SU-DHL-6 (cell line): Measurements from ENCODE around the gene CNTN5.

Experiments used
- H2AFZ ChIP-seq: fragments of 200-600 bp; sonication (generic); 2 replicates; pipeline ENCODE4 v1.6.1; 2014; ENCODE audit warnings: low read depth, mild to moderate bottlenecking, moderate library complexity, mixed read lengths, antibody characterized with exemption, low read length; ENCODE audit not compliant: severe bottlenecking
- H3F3A ChIP-seq: fragments of 200-600 bp; shearing (Covaris generic); 2 replicates; pipeline ENCODE4 v1.6.0; 2016; ENCODE audit warnings: antibody characterized with exemption, mild to moderate bottlenecking; ENCODE audit not compliant: insufficient read depth
- H3K27ac ChIP-seq: fragments of 200-600 bp; sonication (generic); 2 replicates; pipeline ENCODE4 v1.5.1; 2016; ENCODE audit warnings: low read depth, mild to moderate bottlenecking, low read length, moderate library complexity, mixed read lengths
- H3K27me3 ChIP-seq: fragments of 200-600 bp; sonication (generic), shearing (Covaris generic); 2 replicates; pipeline ENCODE4 v1.6.0; 2014; ENCODE audit warnings: mild to moderate bottlenecking, low read length
- H3K36me3 ChIP-seq: fragments of 200-600 bp; sonication (generic); 2 replicates; pipeline ENCODE4 v1.6.1; 2014; ENCODE audit warnings: mild to moderate bottlenecking, low read length, mixed read lengths
- H3K4me2 ChIP-seq: fragments of 300-600, 200-600 bp; shearing (Covaris generic), sonication (generic); 2 replicates; pipeline ENCODE4 v1.6.0; 2014; ENCODE audit warnings: low read length, low read depth, mild to moderate bottlenecking; ENCODE audit not compliant: poor library complexity, severe bottlenecking
- H3K4me3 ChIP-seq: fragments of 200-600 bp; sonication (generic); 2 replicates; pipeline ENCODE4 v1.5.1; 2014; ENCODE audit warnings: antibody characterized with exemption, low read length, mild to moderate bottlenecking, mixed read lengths; ENCODE audit not compliant: insufficient read depth, poor library complexity, severe bottlenecking
- H3K79me2 ChIP-seq: fragments of 200-600 bp; sonication (generic); 2 replicates; pipeline ENCODE4 v1.6.1; 2014; ENCODE audit warnings: mild to moderate bottlenecking, low read length, moderate library complexity; ENCODE audit not compliant: insufficient read depth
- H3K9ac ChIP-seq: fragments of 200-600 bp; sonication (generic); 2 replicates; pipeline ENCODE4 v1.7.0; 2014; ENCODE audit warnings: mild to moderate bottlenecking, low read length
- H3K9me2 ChIP-seq: fragments of 200-600 bp; sonication (generic); replicated peaks from 2 replicates; pipeline ENCODE4 v1.6.1; 2014; ENCODE audit warnings: low read length; ENCODE audit not compliant: insufficient read depth
- H3K9me3 ChIP-seq: fragments of 200-600 bp; sonication (generic); 2 replicates; pipeline ENCODE4 v1.6.1; 2014; ENCODE audit warnings: low read length, mixed read lengths; ENCODE audit not compliant: insufficient read depth
- H4K20me1 ChIP-seq: fragments of 200-600 bp; sonication (generic); 2 replicates; pipeline ENCODE4 v1.6.1; 2014; ENCODE audit warnings: low read depth, mild to moderate bottlenecking, antibody characterized with exemption, low read length, moderate library complexity, mixed read lengths
- EZH2phosphoT487 ChIP-seq: fragments of 200-600 bp; sonication (generic), shearing (Covaris generic); conservative IDR thresholded peaks from 2 replicates; pipeline ENCODE4 v1.6.1; 2018; ENCODE audit warnings: mild to moderate bottlenecking, antibody characterized with exemption, low read length, moderate library complexity, mixed read lengths
- TF ChIP-seq, protein P1 (sequence below): fragments of 200-600 bp; sonication (generic); IDR thresholded peaks from one replicate; pipeline ENCODE4 v1.5.1; 2017; ENCODE audit warnings: antibody characterized with exemption, mild to moderate bottlenecking, low read length, moderate library complexity; ENCODE audit not compliant: insufficient read depth, poor library complexity, severe bottlenecking

The CNTN5 gene

DNA sequence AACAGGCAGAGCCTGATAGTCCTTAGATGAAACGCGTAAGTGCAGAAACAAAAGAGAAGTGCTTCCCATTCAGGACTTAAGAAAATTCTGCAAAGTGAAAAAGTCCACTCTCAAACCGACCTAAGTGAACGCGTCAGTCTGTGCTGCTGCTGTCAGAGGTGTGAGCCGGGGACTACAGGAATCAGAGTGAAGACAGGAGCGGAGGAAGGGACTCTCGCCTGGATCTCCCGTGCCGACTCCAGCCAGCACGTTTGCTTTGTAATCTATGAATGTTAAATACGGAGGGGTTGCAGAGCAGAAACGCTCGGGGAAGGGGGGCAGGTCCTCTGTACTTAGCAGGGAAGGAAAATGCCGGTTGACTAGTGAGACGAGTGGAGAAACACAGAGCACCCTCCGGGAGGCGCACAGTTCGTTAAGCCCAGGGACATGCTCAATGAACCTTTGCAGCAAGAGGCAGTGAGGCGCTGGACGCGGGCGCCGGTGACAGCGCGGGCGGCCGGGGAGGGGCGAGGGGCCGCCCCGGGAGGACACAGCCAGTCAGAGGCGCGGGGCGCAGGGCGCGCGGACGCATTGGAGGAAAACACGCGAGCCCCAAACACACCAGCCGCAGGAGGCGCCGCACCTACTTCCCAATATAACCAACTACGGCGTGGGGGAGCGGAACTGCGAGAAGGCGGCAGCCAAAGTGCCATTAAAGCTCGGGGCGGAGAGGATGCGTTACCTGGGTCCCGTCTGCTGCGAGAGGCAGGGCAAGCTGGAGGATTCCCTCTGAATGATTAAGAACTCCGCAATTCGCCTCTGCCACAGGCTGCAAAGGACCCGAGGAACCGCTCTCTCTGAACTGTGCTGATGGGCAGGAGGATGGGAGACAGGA is at the start of gene CNTN5:
Gene CNTN5, plus strand, starts transcription at position 598 of the 874 bp plus-strand sequence.
- H4K20me1 ChIP-seq: no peaks in the 10 kb centered on the region
- H3K4me3 ChIP-seq: no peak within 1 kb of the TSS
- H3K36me3 ChIP-seq: no peaks in the 10 kb centered on the region
- H3K9me2 ChIP-seq: no peaks in the 10 kb centered on the region
- H3K27me3 ChIP-seq: no peaks in the 10 kb centered on the region
- H2AFZ ChIP-seq: no peak within 1 kb of the TSS
- H3K4me2 ChIP-seq: no peak within 1 kb of the TSS
- H3K9ac ChIP-seq: no peak within 1 kb of the TSS
- H3F3A ChIP-seq: no peaks in the 10 kb centered on the region
- H3K79me2 ChIP-seq: no peaks in the 10 kb centered on the region
- H3K27ac ChIP-seq: no peak within 1 kb of the TSS
- no peaks in the 10 kb centered on the region for H3K9me3 ChIP-seq
- TF ChIP-seq, protein P1, sequence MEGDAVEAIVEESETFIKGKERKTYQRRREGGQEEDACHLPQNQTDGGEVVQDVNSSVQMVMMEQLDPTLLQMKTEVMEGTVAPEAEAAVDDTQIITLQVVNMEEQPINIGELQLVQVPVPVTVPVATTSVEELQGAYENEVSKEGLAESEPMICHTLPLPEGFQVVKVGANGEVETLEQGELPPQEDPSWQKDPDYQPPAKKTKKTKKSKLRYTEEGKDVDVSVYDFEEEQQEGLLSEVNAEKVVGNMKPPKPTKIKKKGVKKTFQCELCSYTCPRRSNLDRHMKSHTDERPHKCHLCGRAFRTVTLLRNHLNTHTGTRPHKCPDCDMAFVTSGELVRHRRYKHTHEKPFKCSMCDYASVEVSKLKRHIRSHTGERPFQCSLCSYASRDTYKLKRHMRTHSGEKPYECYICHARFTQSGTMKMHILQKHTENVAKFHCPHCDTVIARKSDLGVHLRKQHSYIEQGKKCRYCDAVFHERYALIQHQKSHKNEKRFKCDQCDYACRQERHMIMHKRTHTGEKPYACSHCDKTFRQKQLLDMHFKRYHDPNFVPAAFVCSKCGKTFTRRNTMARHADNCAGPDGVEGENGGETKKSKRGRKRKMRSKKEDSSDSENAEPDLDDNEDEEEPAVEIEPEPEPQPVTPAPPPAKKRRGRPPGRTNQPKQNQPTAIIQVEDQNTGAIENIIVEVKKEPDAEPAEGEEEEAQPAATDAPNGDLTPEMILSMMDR: no peak
- TF ChIP-seq EZH2phosphoT487: no peak

DNA sequence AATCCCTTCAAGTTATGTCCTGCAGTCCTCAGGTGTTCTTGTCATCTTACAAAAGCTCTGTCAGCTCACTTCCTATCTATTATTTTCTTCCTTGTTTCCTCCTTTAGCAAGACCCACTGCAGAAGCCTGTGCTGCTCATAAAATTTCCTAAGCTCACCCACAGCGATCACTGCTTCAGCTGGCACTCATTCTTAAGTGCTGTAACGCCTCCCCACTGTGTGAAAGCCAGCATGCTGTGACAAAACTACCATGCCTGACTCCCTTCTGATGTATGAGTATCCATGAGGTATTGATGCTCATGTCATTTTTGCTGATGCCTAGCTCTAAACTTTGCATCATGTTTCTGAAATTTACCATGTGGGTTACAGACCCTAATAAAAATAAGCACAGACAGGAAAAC is 41.5 kb upstream of the CNTN5 start:
- no peak overlapping the region for H2AFZ ChIP-seq
- H3K79me2 ChIP-seq: no peaks in the 10 kb centered on the region
- no peak overlapping the region for H3K9ac ChIP-seq
- TF ChIP-seq EZH2phosphoT487: no peak
- TF ChIP-seq, protein P1: no peak
- H3K36me3 ChIP-seq: no peaks in the 10 kb centered on the region
- H4K20me1 ChIP-seq: no peaks in the 10 kb centered on the region
- no peaks in the 10 kb centered on the region for H3K27me3 ChIP-seq
- no peaks in the 10 kb centered on the region; the same call in 1 of the 2 replicates for H3K9me3 ChIP-seq
- H3K27ac ChIP-seq: no peak overlapping the region
- H3K9me2 ChIP-seq: no peaks in the 10 kb centered on the region
- H3K4me2 ChIP-seq: no peak overlapping the region
- no peak overlapping the region for H3K4me3 ChIP-seq
- H3F3A ChIP-seq: no peaks in the 10 kb centered on the region

DNA sequence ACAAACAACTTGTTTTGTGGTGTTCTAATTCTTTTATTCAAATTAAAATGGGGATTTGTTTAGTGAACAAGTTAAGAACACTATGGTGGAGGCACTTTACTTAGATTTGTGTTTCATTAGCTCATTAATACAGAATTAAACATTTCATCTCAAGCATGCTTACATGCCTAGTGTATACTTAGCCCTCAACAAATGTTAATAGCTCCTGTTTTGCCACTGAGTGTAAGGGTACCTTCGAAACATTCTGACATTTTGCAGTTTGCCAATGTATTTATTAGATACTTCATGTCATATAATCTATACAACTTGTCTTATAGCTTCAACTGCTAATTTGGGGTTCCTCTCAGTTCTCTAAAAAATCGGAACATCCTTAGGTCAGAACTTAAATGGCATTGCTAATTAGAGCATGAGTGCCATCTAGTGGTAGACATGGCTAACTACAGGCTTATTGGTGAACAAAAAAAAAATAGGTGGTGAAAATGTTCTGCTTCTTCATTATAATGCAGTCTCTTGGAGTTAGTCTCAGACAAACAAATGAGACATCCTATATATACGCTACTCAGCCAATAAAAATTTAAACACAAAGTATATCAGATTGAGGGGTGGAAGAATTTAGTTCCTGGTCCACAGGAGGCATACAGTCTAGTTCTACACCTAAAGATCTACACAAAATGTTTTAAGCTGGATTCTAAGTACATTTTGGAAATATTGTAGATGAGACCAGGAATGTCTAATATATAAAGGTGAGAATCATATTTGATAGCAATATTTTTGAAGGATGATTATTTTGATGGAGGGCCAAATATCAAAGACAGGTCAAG is 4.9 kb upstream of the CNTN5 start:
- Histone ChIP-seq H2AFZ (no peak overlapping the region), H3K36me3 (no peaks in the 10 kb centered on the region), H3F3A (no peaks in the 10 kb centered on the region), H3K4me2 (no peak overlapping the region), H3K4me3 (no peak overlapping the region), H3K27ac (no peak overlapping the region), H3K27me3 (no peaks in the 10 kb centered on the region), H4K20me1 (no peaks in the 10 kb centered on the region), H3K79me2 (no peaks in the 10 kb centered on the region), H3K9me2 (no peaks in the 10 kb centered on the region), H3K9me3 (no peaks in the 10 kb centered on the region), H3K9ac (no peak overlapping the region)
- TF ChIP-seq, protein P1: peak; percentile 70
- no peak for TF ChIP-seq EZH2phosphoT487
